HG03139 (cell line): ENCODE results near the gene FSIP1.

Source experiments
- ATAC-seq: cut with Tn5 transposase; IDR thresholded peaks from one replicate; pipeline ENCODE4 v1.9.1; 2021; ENCODE audit not compliant: unreplicated experiment

FSIP1 gene

DNA sequence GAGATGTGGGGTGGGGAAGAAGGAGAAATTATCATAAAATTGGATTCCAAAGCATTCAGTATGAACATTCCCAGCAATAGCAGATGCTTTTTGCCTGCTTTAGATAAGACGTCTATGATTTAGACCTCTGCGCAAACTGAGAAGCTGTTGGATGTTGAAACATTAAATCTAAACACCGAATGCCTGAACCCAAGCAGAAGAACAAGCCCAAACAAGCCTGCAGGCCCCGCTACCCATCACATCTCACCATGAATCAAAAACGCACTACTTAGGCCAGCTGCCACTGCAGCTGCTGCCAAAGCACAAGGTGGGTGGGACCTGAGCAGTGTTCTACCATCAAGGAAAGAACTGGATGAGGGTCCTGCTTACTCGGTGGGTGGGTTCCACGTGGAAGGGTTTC, 226.2 kb downstream of the FSIP1 start:
- ATAC-seq: no peak

DNA sequence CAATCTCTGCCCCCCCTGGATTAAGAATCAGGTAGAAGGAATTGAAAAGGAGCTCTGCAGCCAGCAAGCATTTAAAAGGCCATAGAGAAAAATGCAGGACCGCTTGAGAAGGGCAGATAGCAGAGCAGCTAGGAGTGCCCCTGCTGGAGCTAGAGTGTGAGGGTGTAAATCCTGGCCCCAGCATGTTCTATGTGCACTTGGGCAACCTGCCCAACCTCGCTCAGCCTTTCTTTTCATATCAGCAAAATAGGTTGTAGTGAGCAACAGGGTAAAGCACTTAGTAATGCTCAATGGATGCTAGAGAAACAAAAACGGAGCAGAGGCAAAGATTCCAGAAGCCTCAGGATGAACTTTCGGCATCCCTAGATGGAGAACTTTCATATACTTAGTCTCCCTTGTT, 226.8 kb downstream of the FSIP1 start:
- ATAC-seq: no peak

DNA sequence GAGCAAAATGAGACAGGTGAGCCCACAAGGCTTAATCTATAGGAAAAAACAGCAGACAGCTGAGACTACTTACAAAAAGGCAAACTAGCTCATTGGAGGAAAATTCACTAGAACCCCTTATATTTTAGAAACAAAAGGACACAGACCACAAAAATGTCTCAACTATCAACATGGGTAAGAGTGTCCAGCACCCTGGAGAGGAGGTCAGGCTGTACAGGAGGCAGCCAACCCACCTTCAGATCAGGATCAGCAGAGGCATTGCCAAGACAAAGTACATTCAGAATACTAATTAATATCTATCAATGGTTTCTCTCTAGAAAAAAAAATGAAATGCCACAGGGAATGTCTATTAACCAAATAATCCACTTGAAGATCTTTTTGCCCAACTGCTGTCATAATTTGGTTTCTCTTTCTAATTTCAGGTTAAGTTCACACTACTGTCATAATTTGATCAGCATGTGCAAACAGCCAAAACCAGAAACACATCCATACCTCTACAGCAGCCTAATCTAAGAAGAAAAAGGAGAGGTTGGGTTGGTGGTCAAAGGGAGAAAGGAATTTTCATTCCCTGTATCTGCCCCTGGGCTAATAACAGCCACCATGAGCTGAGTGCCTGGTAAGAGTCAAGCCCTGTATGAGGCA, 227.8 kb downstream of the FSIP1 start:
- no peak for ATAC-seq

DNA sequence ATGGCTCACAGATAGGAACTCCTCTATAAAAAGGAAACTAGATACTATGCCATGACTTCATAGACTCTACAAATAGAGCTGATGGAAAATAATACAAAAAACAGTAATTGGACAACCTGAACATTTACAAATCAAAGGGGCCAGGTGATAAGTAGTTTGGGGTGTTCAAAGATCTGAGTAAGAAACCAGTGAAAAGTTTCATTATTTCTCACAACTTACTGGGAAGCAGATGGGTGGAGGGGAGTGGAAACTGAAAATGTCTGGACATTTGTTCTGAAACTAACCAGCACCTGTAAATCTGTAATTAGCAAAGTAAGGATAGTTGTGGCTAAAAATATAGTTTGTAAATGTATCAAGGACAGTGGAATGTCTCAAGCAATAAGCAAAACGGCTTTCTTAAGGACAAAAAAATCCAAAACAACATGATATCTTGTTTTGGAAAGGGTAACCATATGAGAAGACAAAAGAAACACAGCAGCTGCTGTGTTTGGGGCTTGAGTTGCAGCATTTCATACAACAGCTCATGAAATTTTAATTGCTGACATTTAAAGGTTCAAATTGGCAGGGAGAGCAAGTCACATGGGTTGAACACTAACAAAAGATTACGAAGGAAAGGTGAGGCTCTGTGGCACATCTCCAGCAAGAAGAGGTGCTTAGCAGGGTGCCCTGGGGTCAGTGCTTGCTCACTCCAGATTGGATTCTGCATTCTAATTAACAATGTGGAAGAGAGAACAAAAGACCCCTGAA, 228.5 kb downstream of the FSIP1 start:
- ATAC-seq: no peak

DNA sequence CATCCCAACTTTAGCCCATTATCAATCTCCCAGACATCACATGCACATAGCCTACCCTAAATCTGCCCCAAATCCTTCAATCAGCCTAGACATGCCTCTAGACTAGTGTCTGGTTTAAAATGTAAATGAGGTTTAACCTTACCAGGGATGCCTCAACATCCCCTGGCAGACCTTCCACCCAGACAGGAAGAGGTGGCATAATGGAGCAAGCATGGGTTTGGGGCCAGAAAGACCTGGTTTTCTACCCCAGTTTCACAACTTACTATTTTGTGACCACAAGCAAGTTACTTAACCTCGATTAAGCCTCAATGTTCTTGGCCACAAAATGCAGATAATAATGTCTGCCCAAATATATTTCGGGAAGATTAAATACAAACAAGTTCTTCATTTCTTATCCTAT, 230.1 kb downstream of the FSIP1 start:
- no peak for ATAC-seq

DNA sequence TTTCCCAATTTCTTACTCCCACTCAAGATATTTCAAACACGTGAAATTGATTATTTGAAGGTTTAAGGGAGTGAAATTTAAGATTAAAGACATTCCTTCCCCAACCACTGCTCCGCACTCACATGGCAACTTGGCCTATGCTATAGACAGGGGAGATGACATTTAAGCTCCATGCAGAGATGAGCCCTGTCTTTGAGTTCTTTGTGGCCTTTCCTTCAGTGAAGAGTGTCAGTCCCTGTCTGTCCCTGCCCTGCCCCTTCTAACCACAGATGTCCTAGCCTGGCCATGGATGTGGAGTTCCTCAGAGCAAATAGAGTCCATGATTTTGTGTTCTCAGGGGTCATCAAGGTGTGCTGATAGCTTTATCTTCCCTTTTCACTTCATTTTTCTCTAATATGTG, 231.2 kb downstream of the FSIP1 start:
- ATAC-seq: no peak
